IgD-negative memory B cell (primary cell): ENCODE measurements around the gene SLC45A3. TPM values are rescaled to one million over a fixed set of nuclear protein-coding genes. Genes with fewer than 3 reads are reported as not detected.

Experiments
- H3K27ac Mint-ChIP-seq, 3 donors: one replicate each; pipeline ENCODE4 v1.8.0; 2020 to 2022; ENCODE audit warnings: mild to moderate bottlenecking in 3 of 3, mixed read lengths in 3 of 3, moderate library complexity in 1 of 3
- H3K27me3 Mint-ChIP-seq: one replicate; pipeline ENCODE4 v1.8.0; 2021; ENCODE audit warnings: mixed read lengths
- H3K36me3 Mint-ChIP-seq: one replicate; pipeline ENCODE4 v1.8.0; 2020; ENCODE audit warnings: mild to moderate bottlenecking, mixed read lengths
- H3K4me1 Mint-ChIP-seq, 3 donors: one replicate each; pipeline ENCODE4 v1.8.0; 2020 to 2022; ENCODE audit warnings: mixed read lengths in 3 of 3, mild to moderate bottlenecking in 1 of 3
- H3K4me3 Mint-ChIP-seq, 4 donors: one replicate each; pipeline ENCODE4 v1.8.0; 2020 to 2022; ENCODE audit warnings: mild to moderate bottlenecking in 4 of 4, mixed read lengths in 4 of 4, moderate library complexity in 3 of 4
- H3K9me3 Mint-ChIP-seq, 3 donors: one replicate each; pipeline ENCODE4 v1.8.0; 2020 to 2021; ENCODE audit warnings: mixed read lengths in 3 of 3, mild to moderate bottlenecking in 1 of 3
- polyA plus RNA-seq: library from polyadenylated mRNA; unstranded; fragments of 300-500 nt; fragmentation: Illumina TruSeq; gene quantifications from one replicate; pipeline ENCODE4 v1.2.3, GENCODE V29; 2021

Gene SLC45A3
- polyA plus RNA-seq, 1 donor from 2014 or later: 1.9 TPM

DNA sequence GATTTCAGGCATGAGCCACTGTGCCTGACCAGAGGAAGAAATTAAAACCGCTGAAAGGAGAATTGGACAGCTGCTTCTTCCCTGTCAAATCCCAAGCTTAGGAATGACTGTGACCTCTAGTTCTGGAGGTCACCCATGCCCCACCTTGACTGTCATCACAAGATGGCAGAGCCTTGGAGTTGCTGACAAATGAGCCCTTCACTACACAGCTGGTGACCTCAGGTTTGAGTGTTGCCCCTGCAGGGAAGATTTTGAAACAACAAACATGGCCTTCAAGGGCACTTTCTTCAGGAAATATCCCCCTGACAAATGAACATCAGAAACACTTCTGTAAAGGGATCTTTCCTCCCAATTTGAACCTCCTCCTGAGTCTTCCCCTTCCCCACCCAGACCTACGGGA lies 6.9 kb upstream of the SLC45A3 start:
- H3K36me3 Mint-ChIP-seq: peaks cover 3% of the 10 kb centered on the region
- peaks cover 0 to 1% (median 0%) of the 10 kb centered on the region in 3 donors for H3K4me1 Mint-ChIP-seq
- H3K9me3 Mint-ChIP-seq: no peaks in the 10 kb centered on the region
- no peak overlapping the region for H3K4me3 Mint-ChIP-seq
- no peak overlapping the region for H3K27ac Mint-ChIP-seq
- H3K27me3 Mint-ChIP-seq: no peaks in the 10 kb centered on the region

DNA sequence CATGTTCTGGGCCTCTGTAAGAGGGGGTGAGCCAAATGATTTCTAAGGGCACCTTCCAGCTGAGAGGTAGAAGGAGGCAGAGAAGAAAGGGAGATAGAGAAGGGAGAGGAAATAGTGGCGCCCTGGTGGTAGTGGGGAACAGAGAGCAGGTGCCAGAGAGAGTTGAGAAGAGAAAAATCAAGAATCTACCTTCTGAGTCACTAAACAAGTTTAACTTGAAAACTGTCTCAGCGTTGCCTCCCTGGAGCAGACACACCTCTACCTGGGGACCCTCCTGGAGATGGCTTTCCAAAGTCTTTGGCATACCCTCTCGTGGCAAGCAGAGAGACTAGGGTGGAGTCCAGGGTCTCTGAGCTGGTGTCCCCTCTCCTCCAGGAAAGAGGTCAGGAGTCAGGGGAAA lies 1.1 kb upstream of the SLC45A3 start:
- H3K27ac Mint-ChIP-seq: peak overlapping the region in 1 of 3 donors; percentile 67
- H3K4me3 Mint-ChIP-seq: peak overlapping the region in 3 of 4 donors; percentile 33 to 83 (median 80)
- no peaks in the 10 kb centered on the region for H3K36me3 Mint-ChIP-seq
- peaks cover 11 to 19% (median 17%) of the 10 kb centered on the region in 3 donors for H3K4me1 Mint-ChIP-seq
- H3K9me3 Mint-ChIP-seq: no peaks in the 10 kb centered on the region
- no peaks in the 10 kb centered on the region for H3K27me3 Mint-ChIP-seq

DNA sequence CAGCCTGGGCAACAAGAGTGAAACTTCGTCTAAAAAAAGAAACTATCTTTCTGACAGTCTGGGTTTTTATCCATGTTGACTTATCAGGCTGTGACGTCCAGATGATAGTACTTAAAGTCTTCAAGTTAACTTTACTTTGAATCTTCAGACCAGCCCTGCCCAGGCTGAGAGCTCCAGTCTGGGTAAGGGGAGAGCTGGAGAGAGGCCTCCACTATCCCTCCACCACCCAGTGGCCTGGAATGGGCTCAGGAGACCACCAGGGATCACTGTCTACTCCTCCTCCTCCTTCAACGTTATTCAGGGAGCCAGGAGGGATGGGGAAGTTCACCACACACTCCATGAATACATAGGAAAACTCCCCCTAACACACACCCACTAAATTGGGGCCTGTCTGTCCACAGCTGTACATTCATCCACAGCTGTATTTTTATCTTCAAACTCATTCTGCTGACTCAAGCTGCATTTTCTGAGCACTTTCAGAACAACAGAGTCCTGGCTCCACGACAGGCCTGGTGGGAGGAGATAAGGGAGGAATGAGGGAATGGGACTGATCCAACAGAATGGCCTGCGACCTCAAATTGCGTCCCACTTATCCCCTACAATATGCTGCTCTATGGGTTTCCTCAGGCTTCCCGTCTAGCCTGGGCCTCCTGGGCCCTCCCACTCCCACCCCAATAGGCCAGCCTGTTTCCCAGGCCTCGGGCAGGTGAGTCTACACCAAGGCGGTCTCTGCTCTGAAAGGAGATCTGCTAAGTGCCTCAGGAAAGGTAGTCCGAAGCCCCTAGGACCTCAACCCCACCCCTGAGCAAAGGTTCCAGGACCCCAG lies 1.8 kb downstream of the SLC45A3 start:
- Mint-ChIP-seq H3K4me3 (peak overlapping the region; percentile 74 to 91 (median 89)), H3K27me3 (no peaks in the 10 kb centered on the region), H3K4me1 (peaks cover 11 to 25% (median 18%) of the 10 kb centered on the region in 3 donors), H3K9me3 (no peaks in the 10 kb centered on the region), H3K27ac (peak overlapping the region in 2 of 3 donors; percentile 74 to 91), H3K36me3 (no peaks in the 10 kb centered on the region)

DNA sequence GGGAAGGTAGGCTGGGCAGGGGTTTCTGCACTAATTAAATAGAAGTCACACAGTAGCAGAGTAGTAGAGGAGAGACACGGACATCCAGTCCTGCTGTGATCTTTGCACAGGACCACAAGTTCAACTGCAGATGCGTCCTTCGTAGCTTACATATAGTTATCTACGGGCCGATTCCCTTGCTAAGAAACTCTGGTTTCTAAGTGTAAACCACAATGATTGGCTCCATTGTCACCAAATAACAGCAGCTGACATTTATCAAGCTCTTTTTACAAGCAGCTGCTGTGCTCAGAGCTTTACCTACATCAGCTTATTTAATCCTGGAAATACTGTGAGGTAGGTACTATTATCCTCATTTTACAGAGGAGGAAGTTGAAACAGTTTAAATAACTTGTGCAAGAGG lies 3.1 kb downstream of the SLC45A3 start:
- H3K4me3 Mint-ChIP-seq: peak overlapping the region in 3 of 4 donors; percentile 7 to 91 (median 60)
- H3K36me3 Mint-ChIP-seq: no peaks in the 10 kb centered on the region
- H3K27ac Mint-ChIP-seq: peak overlapping the region in 1 of 3 donors; percentile 54
- peaks cover 14 to 35% (median 24%) of the 10 kb centered on the region in 3 donors for H3K4me1 Mint-ChIP-seq
- no peaks in the 10 kb centered on the region for H3K27me3 Mint-ChIP-seq
- H3K9me3 Mint-ChIP-seq: no peaks in the 10 kb centered on the region

DNA sequence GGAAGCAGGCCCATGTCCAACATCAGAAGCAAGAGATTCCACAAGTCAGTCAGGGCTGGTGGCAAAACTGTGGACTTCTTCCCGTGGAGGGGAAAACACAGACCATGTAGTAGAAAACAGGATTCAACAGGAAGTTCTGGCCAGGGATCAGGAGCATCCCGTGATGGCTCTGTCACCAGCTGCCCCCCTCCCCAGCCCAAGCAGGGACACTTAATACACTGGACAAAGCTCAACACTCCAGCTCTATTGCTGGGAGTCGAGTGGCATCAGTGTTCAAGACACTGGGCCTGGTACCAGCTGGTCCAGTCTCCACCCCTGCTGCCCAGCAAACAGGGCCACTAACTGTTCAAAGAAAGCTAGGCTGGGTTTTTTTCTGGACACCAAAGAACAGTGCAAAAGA lies 3.7 kb downstream of the SLC45A3 start:
- peaks cover 19 to 41% (median 30%) of the 10 kb centered on the region in 3 donors for H3K4me1 Mint-ChIP-seq
- H3K36me3 Mint-ChIP-seq: no peaks in the 10 kb centered on the region
- H3K4me3 Mint-ChIP-seq: peak overlapping the region in 1 of 4 donors; percentile 91
- H3K27me3 Mint-ChIP-seq: no peaks in the 10 kb centered on the region
- H3K9me3 Mint-ChIP-seq: no peaks in the 10 kb centered on the region
- H3K27ac Mint-ChIP-seq: peak overlapping the region in 1 of 3 donors; percentile 54

DNA sequence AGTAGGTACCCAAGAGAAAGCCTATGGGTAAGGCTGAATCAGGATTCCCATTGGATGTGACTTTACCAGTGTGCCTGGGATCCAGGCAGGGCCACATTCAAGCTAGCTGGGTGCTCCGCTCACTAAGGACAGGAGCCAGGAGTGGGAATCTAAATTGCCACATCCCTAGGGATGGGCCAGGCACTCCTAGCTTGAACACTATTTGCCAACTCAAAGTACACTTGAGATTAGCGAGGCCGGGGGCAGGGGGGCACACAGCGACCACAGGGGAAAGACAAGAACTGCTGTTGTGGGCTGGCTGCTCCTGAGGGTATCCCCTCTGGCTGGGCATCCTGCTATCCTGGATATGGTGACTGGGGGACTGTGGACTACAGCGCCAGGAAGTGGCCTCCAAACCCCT lies 4.3 kb downstream of the SLC45A3 start:
- Mint-ChIP-seq H3K4me3 (peak overlapping the region in 1 of 4 donors; percentile 91), H3K36me3 (no peaks in the 10 kb centered on the region), H3K27me3 (no peaks in the 10 kb centered on the region), H3K4me1 (peaks cover 17 to 45% (median 31%) of the 10 kb centered on the region in 3 donors), H3K27ac (peak overlapping the region in 2 of 3 donors; percentile 54 to 68), H3K9me3 (no peaks in the 10 kb centered on the region)

DNA sequence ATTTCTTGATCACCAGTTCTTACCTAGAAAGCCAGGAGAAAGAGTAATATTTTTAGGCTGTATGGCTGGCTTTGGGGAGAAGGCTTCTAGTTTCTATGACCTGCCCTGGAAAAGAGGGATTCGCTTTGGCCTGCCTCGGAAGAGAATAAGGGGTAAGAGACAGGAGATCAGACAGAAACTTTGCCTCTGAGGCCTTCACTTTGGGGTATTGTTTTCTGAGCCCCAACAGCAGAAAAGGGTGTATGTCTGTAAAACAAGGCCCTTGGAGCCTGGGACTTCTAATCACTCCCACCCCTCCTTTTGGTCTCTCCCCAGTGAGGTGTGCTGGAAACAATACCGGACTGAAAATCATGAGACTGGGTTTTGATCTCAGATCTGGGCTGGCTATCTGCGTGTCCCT lies 5.1 kb downstream of the SLC45A3 start:
- H3K4me3 Mint-ChIP-seq: peak overlapping the region in 1 of 4 donors; percentile 50
- H3K9me3 Mint-ChIP-seq: no peaks in the 10 kb centered on the region
- H3K36me3 Mint-ChIP-seq: no peaks in the 10 kb centered on the region
- no peaks in the 10 kb centered on the region for H3K27me3 Mint-ChIP-seq
- H3K4me1 Mint-ChIP-seq: peaks cover 18 to 41% (median 26%) of the 10 kb centered on the region in 3 donors
- H3K27ac Mint-ChIP-seq: peak overlapping the region in 2 of 3 donors; percentile 33 to 68

DNA sequence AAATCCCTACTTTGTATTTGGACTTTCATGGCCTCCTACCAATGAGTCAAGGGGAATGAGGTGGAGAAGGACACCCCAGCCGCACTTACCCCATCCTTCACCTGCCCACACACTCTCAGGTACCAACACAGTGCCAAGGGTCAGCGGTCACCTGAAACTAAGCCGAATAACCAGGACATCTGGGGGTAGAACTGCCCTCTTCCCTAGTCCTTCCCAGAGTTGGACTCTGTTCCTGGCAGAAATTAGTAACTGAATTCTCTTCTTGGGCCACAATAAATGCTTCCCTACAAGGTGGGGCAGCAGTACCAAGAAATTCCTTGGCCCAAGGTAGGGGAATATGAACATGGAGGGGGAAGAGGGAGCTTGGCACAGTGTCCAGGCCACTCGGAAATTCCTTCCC lies 7.3 kb downstream of the SLC45A3 start:
- H3K4me1 Mint-ChIP-seq: peaks cover 28 to 54% (median 39%) of the 10 kb centered on the region in 3 donors
- no peaks in the 10 kb centered on the region for H3K9me3 Mint-ChIP-seq
- peak overlapping the region in 1 of 4 donors; percentile 7 for H3K4me3 Mint-ChIP-seq

DNA sequence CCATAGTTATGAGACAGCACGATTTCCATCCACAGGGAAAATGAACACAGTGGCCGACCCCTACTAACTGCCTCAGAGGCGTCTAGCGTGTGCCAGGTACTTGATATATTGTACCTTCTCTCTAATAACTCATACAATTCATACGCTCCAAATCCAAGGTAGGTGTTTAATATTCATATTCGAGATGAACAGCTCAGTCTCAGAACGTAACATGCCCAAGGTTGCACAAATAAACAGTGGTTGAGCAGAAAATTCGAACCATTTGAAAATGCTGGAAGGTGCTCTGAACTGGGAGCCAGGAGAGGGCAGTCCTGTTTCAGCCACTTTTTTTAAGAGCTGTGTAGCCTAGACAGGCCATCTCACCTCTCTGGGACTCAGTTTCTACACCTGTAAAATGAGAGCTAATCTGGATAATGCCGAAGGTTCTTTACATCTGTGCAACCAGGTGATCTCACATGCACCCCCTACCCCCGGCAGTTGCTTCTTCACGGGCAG lies 7.9 kb downstream of the SLC45A3 start:
- H3K4me3 Mint-ChIP-seq: peak overlapping the region; percentile 52 to 86 (median 64)
- peaks cover 2% of the 10 kb centered on the region for H3K27me3 Mint-ChIP-seq
- peak overlapping the region in 2 of 3 donors; percentile 86 to 90 for H3K27ac Mint-ChIP-seq
- no peaks in the 10 kb centered on the region for H3K36me3 Mint-ChIP-seq
- no peaks in the 10 kb centered on the region for H3K9me3 Mint-ChIP-seq
- peaks cover 31 to 53% (median 38%) of the 10 kb centered on the region in 3 donors for H3K4me1 Mint-ChIP-seq

More for the DNA sequence above, 7.3 kb downstream of the SLC45A3 start:
- Mint-ChIP-seq H3K36me3 (no peaks in the 10 kb centered on the region), H3K27me3 (peaks cover 2% of the 10 kb centered on the region), H3K27ac (no peak overlapping the region)

DNA sequence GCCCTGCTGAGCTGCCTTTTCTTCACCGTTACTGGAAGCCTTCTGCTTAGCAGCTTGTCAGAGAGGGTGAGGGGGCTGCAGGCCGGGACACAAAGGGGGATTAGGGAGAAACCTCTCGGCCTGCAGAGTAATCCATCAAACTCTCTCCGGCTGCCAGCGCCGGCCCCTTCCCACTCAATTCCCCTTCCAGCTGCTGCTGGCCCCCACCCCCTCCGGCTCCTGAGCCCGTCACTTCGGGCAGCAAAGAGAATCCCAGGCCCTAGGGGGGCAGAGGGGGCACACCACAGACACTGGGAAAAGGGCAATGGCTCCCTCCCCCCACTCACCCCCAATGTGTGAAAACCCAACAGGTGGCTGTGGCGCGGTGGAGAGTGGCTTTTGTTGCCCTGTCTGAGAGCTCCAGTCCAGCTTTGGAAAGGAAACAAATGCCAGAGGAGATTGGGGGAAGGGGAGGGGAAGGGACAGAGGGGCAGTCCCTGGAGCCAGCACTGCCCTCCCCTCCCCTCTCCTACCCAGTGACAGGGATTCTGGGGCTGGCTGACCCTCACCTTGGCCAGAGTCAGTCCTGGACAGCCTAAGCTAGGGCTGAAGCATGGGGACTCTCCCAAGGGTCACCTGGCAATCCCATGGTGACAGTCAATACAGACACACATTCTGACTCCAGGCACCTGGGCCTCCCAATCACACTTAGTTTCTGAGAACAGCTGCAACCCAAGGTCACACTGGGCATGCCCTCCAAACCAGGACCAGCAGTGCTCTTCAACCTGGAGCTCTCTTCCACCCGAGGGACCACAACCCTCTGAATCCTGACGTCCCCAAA lies 9.5 kb downstream of the SLC45A3 start:
- Mint-ChIP-seq H3K4me1 (peaks cover 39 to 55% (median 40%) of the 10 kb centered on the region in 3 donors), H3K4me3 (peak overlapping the region in 3 of 4 donors; percentile 54 to 86 (median 81)), H3K36me3 (no peaks in the 10 kb centered on the region), H3K27me3 (peaks cover 2% of the 10 kb centered on the region), H3K27ac (peak overlapping the region; percentile 90 to 99 (median 98)), H3K9me3 (no peaks in the 10 kb centered on the region)

DNA sequence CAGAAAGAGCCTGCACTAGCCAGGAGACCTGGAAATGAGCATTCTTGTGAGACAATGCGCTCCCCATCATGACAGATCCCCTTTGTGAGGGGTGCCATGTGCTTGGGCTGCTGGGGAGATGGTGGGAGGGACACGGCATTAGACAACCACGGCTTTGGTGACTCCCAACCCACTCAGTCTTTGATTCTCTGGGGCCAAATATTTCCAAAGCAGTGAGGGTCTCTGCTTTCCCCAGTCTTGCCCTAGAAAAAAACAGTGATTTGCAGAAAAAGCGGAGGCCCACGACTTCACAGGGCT lies 10.2 kb downstream of the SLC45A3 start:
- no peaks in the 10 kb centered on the region for H3K9me3 Mint-ChIP-seq
- peaks cover 46 to 59% (median 47%) of the 10 kb centered on the region in 3 donors for H3K4me1 Mint-ChIP-seq
- H3K27me3 Mint-ChIP-seq: peaks cover 2% of the 10 kb centered on the region
- peak overlapping the region; percentile 90 to 99 (median 98) for H3K27ac Mint-ChIP-seq
- H3K36me3 Mint-ChIP-seq: no peaks in the 10 kb centered on the region
- H3K4me3 Mint-ChIP-seq: peak overlapping the region; percentile 72 to 89 (median 81)

DNA sequence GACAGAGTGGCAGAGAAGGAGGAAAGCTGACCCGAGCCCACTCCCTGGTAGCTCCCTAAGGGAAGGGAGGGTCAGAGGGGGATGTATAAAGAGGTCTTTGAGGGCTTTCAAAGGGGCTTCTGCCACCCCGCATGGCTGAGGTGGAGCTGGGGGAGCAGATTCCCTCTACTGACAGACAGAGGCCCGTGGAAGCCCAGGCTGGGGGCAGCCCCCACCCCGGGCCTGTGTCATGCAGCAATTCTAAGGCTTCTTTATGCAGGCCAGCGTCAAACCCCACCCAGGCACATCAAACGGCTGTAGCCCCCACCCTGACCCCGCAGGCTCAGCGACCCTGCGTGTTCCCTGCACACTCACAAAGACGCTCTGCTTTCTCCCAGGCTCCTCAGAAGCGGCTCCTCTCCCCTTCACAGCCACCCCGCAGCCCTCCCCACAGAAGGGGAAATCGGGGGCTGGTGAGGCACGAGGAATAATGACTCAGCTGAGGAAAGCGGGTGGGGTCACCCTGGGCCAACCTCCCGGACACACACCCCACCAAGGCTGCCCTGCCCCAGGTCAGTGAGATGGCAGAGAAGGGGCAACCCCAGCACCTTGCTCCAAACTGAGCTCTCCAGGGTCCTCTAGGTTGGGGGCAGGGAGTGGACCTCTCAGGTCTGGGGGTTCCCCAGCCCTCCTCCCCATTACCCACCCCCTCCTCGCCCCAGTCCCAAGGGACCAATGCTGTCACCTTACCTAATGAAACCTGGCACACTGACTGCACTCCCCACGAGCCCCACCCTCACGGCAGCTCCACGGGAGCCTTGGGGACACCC lies 10.8 kb downstream of the SLC45A3 start:
- H3K27me3 Mint-ChIP-seq: peaks cover 2% of the 10 kb centered on the region
- H3K27ac Mint-ChIP-seq: peak overlapping the region; percentile 90 to 99 (median 98)
- H3K36me3 Mint-ChIP-seq: no peaks in the 10 kb centered on the region
- H3K4me1 Mint-ChIP-seq: peaks cover 51 to 64% (median 51%) of the 10 kb centered on the region in 3 donors
- H3K9me3 Mint-ChIP-seq: no peaks in the 10 kb centered on the region
- peak overlapping the region; percentile 72 to 92 (median 81) for H3K4me3 Mint-ChIP-seq

DNA sequence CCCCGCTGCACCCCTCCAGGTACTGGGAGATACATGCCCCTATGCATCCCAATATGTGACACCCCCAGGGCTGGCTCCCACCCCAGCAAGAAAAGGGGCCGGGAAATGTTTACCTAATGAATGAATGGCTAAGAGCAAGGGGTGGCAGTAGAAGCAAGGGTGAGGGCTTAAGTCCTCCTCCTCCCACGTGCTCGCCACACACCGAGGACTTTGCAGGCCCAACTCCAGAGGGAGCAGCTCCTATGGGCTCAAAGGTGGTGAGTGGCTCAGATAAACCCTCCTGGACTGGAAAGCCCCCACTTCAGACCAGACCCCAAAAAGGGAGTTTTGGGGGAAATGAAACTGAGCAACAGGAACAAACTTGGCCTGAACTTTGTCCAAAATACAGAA lies 11.4 kb downstream of the SLC45A3 start:
- H3K9me3 Mint-ChIP-seq: no peaks in the 10 kb centered on the region
- peaks cover 2% of the 10 kb centered on the region for H3K27me3 Mint-ChIP-seq
- no peaks in the 10 kb centered on the region for H3K36me3 Mint-ChIP-seq
- H3K4me1 Mint-ChIP-seq: peaks cover 54 to 68% (median 54%) of the 10 kb centered on the region in 3 donors
- peak overlapping the region; percentile 90 to 99 (median 98) for H3K27ac Mint-ChIP-seq
- peak overlapping the region; percentile 72 to 92 (median 81) for H3K4me3 Mint-ChIP-seq

DNA sequence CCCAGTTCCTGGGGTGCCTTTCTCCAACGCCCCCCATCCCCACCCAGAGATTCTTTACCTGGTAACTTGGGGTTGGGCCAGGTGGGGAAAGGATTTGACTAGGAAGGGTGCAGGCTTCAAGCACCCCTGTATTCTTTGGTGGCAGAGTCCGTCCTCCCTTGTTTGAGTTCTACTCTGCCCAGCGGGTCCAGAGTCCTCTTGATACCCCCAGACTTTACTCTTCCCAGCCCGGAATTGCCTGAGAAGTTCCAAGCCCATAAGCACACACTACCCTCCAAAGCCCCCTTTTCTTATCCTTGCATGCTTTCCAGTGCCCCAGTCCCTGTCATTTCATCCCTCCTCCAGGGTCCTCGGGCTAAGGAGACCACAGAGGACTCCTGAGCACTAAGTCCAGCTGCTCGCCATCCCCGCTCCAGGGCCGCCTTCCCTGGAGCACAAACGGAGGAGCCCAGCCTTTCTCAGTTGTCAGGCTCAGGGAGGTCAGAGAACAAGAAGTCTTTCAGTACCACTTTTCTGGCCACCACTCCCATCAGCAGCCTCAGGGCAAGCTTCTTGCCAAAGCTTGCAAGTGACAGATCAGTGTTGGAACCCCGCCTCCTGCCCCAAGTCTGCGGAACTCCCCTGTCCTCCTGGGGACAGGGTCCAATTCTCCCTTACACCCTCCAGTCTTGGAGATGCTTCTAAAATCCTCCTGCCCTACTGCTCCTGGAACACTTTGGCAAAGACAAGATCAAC lies 12.2 kb downstream of the SLC45A3 start:
- peaks cover 50 to 66% (median 54%) of the 10 kb centered on the region in 3 donors for H3K4me1 Mint-ChIP-seq
- peak overlapping the region; percentile 60 to 92 (median 80) for H3K4me3 Mint-ChIP-seq
- peak overlapping the region; percentile 90 to 99 (median 98) for H3K27ac Mint-ChIP-seq
- peaks cover 2% of the 10 kb centered on the region for H3K27me3 Mint-ChIP-seq
- no peaks in the 10 kb centered on the region for H3K9me3 Mint-ChIP-seq
- H3K36me3 Mint-ChIP-seq: no peaks in the 10 kb centered on the region
